Stomach (tissue), 4 donors: Measurements from ENCODE around the gene F2RL2.

ENCODE experiments used
- POLR2AphosphoS5 ChIP-seq, 3 donors: sonication (generic); formaldehyde crosslinking; IDR thresholded peaks; one replicate each; pipeline ENCODE4 v1.6.1; 2016; ENCODE audit warnings: antibody characterized with exemption in 3 of 3
- TF ChIP-seq, protein P1 (sequence below), 7 experiments: fragments of 450-650 bp in 4 of 7; fragments of 200-600 bp in 3 of 7; sonication (generic) in 3 of 7; IDR thresholded peaks; one replicate each; pipeline ENCODE4 v1.5.1; 2016 to 2019; ENCODE audit warnings: antibody characterized with exemption in 7 of 7, control low read depth in 2 of 7, mild to moderate bottlenecking in 1 of 7

DNA sequence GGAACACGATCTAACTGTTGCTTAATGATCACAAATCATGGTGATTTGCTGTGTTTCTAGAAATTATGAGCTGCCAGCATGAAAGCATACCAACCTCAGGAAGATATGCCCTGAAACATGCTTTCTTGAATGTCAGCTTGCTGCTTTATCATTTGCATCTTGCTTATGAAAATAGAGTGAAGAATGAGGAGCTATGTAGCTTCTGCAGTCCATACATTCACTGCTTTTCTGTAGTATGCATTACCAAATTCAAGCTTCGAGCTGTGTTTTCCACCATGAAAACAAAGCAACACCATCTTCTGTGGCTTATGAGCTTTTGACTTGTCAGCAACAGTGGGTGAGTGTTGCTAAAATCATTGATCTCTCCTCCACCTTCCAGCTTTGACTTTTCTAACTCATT, 16.5 kb downstream of the F2RL2 start:
- TF ChIP-seq, protein P1, sequence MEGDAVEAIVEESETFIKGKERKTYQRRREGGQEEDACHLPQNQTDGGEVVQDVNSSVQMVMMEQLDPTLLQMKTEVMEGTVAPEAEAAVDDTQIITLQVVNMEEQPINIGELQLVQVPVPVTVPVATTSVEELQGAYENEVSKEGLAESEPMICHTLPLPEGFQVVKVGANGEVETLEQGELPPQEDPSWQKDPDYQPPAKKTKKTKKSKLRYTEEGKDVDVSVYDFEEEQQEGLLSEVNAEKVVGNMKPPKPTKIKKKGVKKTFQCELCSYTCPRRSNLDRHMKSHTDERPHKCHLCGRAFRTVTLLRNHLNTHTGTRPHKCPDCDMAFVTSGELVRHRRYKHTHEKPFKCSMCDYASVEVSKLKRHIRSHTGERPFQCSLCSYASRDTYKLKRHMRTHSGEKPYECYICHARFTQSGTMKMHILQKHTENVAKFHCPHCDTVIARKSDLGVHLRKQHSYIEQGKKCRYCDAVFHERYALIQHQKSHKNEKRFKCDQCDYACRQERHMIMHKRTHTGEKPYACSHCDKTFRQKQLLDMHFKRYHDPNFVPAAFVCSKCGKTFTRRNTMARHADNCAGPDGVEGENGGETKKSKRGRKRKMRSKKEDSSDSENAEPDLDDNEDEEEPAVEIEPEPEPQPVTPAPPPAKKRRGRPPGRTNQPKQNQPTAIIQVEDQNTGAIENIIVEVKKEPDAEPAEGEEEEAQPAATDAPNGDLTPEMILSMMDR (IDR thresholded peaks at IDR 0.05) = no peak
- no peak for TF ChIP-seq POLR2AphosphoS5 (IDR thresholded peaks at IDR 0.05)
